NOMO-1 treated with DMSO at 0.1 percent for 48 hours (cell line): ENCODE data around the gene ETV6.
"Not testable (repeated sequence)": the region's sequence is repeated elsewhere in the genome, so short reads cannot be mapped to it uniquely, and the experiment has no call there.

Source experiments
- DNase-seq: peaks from one replicate; lab custom pipeline; 2025; ENCODE audit not compliant: unreplicated experiment; lab: John Stamatoyannopoulos, UW

ETV6 gene

DNA sequence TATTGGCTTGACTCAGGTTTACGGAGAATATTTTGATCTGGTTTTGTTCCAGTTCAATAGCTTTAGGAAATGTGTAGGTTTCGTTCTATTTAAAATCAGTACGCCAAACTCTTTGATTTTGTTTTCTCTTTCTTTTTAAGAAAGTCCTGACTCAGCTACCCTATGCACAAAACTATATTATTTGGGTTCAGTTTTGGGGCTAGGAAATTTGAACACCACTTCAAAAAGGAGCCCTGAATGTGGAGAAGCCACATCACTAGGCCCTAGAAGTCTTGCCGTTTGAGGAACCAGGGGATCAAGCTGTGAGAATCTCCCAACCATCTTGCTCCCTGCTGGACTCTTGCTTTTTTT, 253.0 kb downstream of the ETV6 start:
- no peak for DNase-seq

DNA sequence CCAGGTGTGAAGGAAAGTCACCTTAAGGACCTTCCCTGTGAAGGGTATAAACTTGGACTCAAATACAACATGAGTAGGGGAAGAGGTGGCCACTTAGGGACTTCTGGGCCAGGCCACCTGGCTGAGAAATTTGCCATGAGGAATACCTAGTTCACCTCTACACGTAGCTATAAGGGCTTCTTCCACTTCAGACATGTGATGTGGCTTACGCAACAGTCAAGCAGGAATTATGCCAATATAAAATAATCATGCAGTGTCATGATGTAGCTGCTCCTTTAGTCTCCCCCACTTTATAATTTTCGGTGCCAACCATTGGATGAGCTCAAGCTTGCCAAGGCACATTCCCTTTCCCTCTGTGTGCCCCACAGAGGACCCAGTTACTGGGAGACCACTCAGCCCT, 254.7 kb downstream of the ETV6 start:
- no peak for DNase-seq

DNA sequence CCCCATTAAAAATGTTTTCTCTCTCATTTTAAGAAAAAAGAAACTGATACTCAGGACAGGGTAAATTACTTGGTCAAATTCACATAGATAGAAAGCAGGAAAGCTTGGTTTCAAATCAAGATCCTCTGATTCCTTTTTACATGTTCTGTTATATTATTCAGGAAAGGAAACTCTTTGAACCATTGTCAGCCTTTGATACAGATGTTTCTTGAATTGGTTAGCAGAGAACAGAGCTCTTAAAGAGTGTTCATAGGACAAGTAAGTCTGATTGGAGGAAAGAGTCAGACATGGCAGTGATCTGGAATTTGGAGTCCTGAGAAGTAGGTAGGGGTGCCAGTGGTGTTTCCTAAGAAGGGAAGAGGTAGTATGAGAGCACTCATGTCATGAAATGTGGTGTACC, 256.1 kb downstream of the ETV6 start:
- no peak for DNase-seq

DNA sequence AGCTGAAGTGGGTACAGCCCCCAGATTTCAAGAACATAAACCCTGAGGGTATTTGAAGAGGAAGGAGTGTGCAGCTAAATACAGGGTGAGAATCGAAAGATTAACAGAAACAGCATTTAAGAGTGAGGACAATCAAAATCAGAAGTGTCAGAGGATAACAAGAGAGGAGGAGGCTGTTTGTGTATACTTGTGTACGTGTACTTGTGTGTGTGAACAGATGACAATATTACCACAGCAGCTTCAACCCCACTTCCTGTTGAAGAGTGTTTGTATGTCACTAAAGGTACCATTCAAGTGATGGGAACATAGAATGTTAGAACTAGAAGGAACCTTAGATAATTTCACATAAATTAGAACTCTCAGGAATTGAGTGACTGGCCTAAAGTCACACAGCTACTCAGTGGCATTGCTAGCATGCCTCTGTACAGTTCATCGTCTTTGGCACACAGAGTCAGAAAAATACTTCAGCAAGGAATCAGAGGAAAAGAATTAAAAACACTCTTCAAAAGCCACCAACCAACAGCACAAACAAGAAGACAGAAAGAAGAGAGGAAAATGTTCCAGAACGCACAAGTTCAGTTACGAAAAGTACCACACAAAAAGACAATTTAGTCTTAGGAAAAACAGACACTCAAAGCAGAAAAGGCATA, 256.9 kb downstream of the ETV6 start:
- DNase-seq: no peak

DNA sequence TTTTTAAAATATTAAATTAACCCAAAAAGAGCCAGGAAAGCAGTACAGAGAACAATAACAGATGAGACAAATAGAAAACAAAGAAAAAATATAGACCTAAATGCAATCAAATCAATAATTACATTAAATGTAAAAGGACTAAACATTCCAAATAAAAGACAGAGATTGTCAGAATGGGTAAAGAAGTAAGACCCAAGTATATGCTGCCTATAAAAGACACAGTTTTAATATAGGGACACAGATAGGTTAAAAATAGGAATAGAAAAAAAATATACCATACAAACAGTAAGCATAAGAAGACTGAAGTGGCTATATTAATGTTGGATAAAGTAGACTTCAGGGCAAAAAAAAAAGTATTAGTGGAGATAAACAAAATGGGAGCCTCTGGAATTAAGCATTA, 258.2 kb downstream of the ETV6 start:
- DNase-seq: no peak

DNA sequence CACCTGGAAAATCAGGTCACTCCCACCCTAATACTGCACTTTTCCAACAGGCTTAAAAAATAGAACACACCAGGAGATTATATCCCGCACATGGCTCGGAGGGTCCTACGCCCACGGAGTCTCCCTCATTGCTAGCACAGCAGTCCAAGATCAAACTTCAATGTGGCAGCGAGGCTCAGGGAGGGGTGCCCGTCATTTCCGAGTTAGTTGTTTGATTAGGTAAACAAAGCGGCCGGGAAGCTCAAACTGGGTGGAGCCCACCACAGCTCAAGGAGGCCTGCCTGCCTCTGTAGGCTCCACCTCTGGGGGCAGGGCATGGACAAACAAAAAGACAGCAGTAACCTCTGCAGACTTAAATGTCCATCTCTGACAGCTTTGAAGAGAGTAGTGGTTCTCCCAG, 259.9 kb downstream of the ETV6 start:
- DNase-seq: not testable (repeated sequence)

DNA sequence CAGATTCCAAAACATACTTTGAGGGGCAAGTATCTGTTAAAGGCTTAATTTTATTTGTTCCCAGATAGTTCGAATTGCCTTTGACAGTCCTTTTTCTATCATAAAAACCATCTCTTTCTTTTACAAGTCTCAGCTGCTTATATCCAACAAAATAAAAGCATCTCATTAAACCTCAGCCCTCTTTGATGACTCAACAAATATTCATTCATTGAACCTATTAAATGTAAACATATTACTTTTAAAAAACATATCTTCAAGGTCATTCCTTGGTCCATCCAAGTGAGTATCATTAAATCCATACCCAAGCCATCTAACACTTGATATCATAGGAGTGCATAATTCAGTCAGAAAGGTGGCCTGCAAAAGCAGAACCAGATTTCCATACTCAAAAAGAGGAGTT, 266.6 kb downstream of the ETV6 start:
- no peak for DNase-seq

DNA sequence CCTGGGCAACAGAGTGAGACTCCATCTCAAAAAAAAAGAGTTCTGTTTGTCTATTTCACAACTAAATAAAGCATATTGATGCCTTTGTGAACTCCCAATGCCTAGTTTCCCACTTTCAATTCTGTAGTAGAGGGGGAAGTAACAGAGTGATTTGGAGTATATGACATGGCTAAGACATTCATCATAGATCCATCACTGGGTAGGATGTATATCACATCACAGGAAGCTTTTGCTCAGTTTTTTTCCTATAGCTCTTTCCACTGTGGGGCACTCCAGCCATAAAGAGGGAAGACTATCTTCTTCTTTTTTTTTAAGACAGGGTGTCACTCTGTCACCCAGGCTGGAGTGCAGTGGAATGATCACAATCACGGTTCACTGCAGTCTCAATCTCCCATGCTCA, 267.3 kb downstream of the ETV6 start:
- DNase-seq: no peak

DNA sequence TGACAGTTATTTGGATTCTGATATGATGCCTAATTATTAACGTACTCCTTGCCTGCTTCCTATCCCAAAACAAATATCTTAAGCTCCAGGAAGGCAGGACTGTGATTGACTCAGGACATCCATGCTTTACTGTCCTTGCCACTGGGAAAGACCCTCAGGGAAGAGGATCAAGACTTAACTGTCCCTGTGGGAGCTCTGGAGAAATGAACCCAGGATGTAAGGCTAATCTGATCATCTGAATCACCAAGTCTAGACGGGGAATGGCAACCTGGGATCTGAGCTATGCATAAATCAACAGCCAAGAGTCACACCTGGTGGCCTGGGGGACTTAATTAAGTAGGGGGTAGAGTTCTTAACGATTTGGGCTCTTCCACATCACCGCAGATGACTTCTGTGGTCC, 268.0 kb downstream of the ETV6 start:
- no peak for DNase-seq

DNA sequence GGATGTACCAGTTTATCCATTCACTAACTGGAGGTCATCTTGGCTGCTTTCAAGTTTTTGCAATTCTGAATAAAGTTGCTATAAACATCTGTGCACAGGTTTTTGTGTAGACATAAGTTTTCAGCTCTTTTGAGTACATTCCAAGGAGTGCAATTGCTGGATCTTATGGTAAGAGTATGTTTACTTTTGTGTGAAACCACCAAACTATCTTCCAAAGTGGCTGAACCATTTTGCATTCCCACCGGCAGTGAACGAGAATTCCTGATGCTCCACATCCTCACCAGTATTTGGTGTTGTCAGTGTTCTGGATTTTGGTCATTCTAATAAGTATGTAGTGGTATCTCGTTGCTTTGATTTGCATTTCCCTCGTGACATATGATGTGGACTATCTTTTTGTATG, 270.8 kb downstream of the ETV6 start:
- no peak for DNase-seq

DNA sequence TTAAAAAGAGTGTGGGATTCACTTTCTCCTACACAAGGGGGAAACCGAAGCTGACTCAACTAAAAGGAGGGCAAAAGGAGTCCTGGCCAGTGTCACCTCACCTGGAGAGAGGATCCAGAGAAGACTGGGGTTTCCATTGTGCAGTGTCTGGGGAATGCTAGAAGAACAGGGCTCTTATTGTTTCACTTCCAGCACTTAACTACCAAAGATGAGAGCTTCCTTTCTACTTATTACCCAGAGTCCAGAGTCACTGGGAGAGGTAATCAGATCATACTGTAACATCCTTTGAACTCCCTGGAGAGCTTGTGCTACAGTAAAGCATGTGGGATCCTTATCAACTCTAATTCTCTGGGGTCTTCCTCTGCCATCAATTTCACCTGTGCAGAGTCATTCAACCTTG, 272.9 kb downstream of the ETV6 start:
- DNase-seq: no peak

DNA sequence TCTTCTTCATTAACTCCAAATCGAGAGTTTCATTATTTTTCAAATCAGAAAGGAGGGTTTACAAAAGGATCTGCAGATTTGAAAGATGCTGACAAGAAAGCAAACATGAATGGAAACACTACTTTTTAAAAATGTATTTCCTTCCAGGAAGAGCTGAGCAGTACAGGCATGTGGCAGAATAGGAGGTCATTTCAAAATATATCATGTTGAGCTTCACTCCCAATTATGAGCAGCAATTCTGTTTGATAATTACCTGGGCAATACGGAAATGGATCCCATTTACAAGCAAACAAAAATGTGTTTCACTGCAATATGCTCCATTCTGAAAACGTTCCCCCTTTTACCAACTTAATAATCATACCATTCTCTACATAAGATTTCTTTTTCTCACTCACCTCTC, 273.6 kb downstream of the ETV6 start:
- no peak for DNase-seq

DNA sequence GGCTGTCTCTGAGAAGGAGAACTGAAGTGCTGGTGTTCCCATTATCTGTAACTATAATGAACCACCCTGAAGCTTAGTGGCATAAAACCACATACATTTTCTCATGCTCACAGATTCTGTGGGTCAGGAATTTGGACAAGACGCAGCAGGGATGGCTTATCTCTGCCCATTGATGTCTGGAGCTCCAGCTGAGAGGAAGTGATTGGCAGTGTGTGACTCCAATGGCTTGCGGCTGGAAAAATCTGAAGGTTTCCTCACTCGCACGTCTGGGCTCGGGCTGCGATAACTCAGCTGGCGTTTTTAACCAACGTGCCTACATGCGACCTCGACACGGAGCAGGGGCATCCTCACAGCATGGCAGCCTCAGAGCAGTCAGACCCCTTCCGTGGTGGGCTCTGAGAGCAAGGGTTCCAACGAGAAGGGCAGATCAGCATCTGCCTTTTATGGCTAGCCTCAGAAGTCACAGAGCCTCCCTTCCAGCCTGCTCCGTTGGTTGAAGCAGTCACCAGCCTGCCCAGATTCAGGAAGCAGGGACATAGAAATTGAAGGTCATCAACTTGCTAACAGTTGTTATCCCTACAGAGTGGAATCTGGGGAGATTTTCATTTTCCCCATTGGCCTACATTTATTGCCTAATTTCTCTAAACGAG, 277.9 kb downstream of the ETV6 start:
- DNase-seq: no peak

DNA sequence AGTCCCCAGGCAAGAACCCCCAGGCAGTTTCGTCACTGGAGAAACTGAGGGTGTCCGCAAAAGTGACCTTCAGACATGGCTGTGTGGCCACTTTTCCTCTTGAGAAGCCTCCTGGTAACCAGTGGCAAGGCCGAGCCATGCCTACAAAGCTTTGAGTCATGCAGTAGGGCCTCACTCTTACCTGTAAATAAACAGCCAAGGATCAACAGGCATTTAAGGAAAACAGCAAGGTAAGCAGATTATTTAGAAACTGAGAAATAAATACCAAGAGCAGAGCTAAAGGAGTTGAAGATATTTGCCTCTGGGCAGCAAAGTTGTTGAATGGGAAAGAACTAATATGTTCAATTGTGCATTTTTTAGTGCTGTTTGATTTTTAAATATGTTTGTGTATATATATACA, 280.2 kb downstream of the ETV6 start:
- no peak for DNase-seq

DNA sequence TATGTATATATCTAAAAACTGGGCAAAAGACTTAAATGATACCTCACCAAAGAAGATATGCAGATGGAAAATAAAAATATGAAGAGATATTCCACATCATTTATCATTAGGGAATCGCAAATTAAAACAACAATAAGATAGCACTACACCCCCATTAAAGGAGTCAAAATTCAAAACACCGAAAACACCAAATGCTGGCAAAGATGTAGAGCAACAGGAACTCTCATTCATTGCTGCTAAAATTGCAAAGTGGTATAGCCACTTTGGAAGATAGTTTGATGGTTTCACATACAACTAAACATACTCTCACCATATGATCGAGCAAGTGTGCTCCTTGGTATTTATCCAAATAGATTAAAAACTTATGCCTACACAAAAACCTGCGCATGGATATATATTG, 289.7 kb downstream of the ETV6 start:
- DNase-seq: no peak

DNA sequence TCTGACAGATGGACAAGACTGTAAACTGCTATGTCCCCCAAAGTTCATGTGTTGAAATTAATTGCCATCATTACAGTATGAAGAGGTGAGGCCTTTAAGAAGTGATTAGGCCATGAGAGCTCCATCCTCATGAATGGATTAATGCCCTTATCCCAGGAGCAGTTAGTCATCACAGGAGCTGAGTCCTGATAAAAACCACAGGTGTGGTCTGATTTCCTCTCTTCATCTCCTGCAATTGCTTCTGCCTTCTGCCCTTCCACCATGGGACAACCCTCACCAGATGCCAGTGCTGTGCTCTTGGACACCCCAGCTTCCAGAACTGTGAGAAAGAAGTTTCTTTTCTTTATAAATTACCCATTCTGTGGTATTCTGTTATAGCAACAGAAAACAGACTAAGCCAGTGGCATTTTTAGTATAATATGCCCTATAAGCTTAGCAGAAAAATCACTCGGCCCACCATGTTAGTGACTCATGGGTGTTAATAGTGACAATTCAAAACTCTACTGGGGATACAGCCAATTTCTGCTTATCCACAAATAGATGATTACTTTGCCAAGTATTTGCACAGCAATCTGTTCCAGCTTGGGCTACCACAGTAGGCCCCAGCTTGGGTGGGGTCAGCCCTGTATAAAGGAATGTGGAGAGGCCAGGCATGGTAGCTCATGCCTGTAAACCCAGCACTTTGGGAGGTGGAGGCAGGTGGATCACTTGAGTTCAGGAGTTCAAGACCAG, 292.3 kb downstream of the ETV6 start:
- no peak for DNase-seq

DNA sequence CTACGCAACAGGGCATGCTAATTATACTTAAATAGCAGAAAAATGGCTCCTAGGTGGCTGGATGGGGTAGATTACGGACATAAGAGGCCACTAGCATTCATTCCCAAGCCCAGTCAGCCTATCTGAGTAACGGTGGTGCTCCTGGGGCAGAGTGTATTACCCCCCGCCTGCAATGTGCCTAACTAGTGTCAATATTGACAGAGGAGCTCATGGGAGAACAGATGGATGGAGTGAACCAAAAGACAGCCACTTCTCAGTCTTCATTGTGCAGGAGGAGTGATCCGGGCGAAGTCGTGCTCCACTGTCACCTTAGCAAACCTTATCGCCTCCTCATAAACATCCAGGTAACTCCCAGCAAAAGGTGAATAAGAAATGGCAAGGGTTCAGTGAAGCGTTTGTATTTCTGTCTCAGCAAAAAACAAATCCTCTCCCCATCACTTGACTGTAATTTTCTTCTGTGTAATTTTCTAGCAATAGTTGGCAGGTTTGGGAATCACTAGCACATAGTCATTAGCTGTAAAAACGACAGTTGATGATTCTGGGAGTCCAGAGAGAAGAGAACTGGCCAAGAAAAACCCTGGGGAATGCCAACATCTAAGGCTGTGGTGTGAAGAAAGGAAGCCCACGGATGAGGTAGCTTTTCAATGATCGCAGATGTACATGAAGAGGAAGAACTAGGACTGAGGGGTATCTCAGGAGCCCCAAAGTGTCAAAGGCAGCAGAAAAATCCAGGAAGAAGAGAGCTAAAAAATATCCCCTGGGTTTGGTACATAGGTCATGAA, 294.6 kb downstream of the ETV6 start:
- DNase-seq: no peak
